Glomerular endothelial cell (primary cell): Measurements from ENCODE around the gene KRTAP5-11. TPM values are rescaled to one million over a fixed set of nuclear protein-coding genes. Genes with fewer than 3 reads are reported as not detected.
"Not testable (repeated sequence)": the region's sequence is repeated elsewhere in the genome, so short reads cannot be mapped to it uniquely, and the experiment has no call there.

ENCODE experiments used
- DNase-seq: peaks from one replicate; pipeline ENCODE4 v3.0.0-alpha.2; 2011; ENCODE audit warnings: low read depth, low spot score; ENCODE audit errors: extremely low read depth
- total RNA-seq: library from RNA; depleted of rRNA; stranded (reverse); fragments of >200 nt; gene quantifications from 2 replicates; pipeline ENCODE4 v1.2.3, GENCODE V29; 2015

Gene KRTAP5-11
- total RNA-seq, 1 donor from 2014 or later, result not detected

DNA sequence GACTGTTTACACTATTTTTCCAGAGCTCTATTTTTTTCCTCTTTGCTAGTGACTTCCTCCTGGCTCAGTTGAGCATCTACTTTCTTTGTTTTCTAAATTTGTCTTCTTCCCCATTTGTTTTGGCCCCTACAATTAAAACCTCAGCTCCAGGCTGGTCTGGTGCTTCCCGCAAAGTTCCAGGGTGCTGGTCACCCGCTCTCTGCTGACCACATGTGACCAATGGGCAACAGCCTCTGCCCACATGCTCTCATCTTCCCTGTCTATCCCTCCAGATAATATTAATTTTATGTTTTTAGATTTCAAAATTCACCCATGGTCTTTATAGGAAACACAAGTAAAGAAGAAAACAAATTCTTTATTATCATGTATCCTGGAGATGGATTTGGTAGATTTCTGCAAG lies 294 bp upstream of the KRTAP5-11 start:
- DNase-seq, result not testable (repeated sequence)

- no peak for DNase-seq
Observed at GRCh38 chr11:71581826-71582225, 849 bp downstream of the KRTAP5-11 start.

GRCh38 chr11:71580057-71581003 lies 2.3 kb downstream of the KRTAP5-11 start:
- DNase-seq, result peak; percentile 52

GRCh38 chr11:71579513-71579912 lies 3.2 kb downstream of the KRTAP5-11 start:
- DNase-seq, result not testable (repeated sequence)

DNA sequence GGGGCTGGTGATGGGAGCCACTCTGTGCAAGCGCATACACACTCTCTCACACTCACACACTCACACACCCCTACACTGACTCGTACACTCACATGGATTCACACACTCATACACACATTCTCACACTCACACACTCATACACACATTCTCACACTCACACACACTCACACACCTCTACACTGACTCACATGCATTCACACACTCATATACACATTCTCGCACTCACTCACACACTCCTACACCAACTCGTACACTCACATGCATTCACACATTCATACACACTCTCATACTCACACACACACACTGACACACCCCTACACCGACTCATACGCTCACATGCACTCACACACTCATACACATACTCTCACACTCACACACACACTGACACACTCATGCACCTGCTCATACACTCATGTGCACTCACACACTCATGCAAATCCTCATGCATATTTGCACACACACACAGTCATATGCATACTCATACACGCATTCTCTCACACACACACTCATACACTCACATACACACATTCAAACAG lies 5.1 kb downstream of the KRTAP5-11 start:
- no peak for DNase-seq

DNA sequence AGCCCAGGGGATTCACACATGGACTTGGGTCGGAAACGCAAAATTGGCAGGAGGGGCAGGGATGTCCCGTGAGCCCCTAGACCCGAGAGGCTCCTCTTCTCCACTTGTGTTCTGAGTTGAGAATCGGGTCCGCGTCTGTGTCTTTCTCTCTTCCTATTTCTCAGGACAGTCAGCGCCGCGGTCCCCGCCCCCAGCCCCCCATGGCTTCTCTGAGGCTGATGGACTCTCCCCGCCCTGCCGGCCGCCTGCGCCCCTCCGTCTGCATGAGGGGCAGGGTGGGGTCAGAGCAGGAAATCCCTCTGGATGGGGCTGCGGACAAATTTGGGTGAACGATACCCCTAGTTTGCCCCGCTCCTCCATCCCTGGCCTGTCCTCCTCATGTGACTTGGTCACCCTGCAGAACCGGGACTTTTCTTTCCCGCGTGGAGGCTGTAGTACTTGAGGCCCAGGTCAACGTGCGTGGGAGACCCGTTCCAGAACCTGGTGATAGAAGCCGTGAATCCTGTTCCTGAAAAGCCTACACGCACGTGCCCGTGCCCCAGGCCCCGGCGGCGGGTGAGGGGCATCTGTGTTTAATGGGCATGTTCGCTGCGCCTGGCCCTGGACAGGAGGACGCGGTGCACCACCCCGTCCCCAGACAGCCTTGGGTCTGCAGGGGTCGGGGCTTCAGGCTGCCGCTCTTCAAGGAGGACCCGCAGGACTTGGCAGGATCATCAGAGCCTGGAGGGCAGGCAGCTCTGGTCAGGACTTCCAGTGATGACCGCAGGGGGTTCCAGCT lies 5.8 kb downstream of the KRTAP5-11 start:
- DNase-seq, result not testable (repeated sequence)

DNA sequence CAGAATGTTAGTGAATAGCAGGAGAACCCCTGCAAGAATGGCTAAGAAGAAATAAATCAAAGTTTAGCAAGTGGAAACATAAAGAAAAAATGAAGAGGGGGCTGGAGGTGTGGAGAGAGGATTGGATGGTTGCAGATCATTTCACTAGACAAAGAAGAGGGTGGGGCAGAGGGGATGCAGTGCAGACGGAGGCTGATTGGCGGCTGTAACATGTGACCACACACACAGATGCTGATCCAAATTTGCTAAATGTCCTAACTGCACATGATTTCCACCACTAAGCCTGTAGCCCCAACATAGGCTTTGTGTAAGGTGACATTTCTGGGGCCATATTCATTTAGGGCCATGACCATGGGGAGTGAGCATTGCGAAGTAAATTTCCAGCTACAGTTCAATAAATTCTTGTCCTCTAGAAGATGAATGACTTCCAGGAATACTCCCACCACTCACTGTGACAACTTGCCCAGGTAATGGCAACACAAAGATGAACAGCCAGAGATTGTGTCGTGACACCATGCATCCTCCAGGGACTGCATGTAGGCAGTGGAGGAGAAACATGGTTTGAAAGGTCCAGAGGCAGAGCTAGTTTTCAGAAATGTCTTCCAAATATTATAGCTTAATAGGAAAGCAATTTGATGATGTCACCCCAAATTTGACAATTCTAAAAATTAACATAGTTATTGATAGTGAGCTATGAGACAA lies 6.8 kb downstream of the KRTAP5-11 start:
- no peak for DNase-seq

- no peak for DNase-seq
Observed at GRCh38 chr11:71574418-71574817, 8.3 kb downstream of the KRTAP5-11 start.

DNA sequence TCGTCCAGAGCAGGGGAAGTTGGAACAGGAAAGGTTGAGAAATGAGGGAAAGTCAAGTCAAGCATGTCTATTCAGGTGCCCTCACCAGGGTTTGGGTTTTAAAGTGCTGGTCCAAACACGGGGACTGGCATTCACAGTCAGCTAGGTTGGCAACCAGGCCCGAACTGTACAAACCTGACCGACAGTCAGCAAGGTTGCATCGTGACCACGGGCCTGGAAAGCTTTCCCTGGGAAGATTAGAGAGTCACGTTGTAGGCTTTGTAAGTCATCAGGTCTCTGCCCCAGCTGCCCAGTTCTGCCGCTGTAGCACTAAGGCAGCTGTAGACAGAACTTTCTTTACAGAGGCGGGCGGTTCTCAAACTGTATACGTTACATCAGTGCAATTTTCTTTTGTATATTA lies 9.9 kb downstream of the KRTAP5-11 start:
- DNase-seq, result no peak

- not testable (repeated sequence) for DNase-seq
Observed at GRCh38 chr11:71571101-71571850, 11.4 kb downstream of the KRTAP5-11 start.

GRCh38 chr11:71568704-71569349 lies 13.8 kb downstream of the KRTAP5-11 start:
- no peak for DNase-seq

- DNase-seq, result not testable (repeated sequence)
Observed at GRCh38 chr11:71567633-71568032, 15.0 kb downstream of the KRTAP5-11 start.

DNA sequence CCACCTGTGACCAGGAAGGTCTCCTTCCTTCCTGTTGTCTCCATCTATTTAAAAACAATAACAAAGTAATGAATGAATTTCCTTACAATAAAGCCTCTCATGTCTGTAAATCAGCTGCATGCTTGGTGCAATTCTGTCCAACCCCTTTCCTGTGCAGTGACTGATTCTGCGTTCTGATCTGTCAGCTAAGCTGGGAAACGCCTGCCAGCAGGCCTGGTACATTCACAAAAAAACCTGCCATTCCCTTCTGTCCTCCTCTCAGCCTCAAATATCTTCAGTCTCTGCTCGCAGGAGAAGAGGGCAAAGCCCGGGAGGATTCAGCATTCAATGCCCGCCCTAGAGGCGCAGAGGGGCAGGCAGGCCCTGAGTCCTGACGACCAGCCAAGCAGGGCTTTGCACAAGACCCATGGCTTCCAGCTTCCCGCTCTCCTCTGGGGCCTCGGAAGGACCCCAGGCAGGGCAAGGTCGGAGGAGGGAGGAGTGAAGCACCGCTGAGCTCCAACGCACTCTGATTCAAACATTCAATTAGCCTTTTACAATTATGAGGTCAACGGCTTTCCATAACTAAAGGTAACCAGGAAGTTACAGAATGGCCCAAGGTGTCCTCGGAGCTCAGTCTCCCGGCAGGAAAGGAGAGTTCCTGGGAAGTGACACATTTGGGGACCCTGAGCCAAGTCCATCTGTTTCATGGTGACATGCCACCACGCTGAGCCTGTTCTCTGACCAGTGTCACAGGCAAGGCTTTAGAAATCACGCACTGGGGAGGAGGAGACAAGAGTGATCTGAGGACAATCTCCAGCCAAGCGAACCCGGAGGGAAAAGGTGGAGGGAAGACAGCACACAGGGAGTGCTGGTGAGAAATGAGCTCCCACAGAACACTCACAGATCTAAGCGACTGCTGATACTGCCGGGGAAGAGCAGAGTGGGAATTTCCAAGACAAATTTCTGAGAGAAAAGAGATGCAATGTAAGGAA lies 15.8 kb downstream of the KRTAP5-11 start:
- not testable (repeated sequence) for DNase-seq

- no peak for DNase-seq
Observed at GRCh38 chr11:71566081-71566620, 16.5 kb downstream of the KRTAP5-11 start.

DNA sequence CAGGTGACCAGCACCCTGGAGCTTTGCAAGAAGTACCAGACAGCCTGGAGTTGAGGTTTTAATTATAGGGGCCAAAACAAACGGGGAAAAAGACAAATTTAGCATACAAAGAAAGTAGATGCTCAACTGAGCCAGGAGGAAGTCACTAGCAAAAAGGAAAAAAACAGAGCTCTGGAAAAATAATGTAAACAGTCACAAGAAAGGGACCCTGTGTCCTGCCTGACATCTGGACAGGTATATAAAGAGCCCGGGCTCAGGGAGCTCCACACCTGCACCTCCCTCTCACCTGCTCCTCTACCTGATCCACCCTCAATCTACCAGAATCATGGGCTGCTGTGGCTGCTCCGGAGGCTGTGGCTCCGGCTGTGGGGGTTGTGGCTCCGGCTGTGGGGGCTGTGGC lies 17.4 kb downstream of the KRTAP5-11 start, which contains the start of gene KRTAP5-10:
Gene KRTAP5-10, plus strand, starts transcription at position 301 of the 400 bp plus-strand sequence. Its CDS starts 25 bp downstream, at position 326.
- DNase-seq, result no peak

DNA sequence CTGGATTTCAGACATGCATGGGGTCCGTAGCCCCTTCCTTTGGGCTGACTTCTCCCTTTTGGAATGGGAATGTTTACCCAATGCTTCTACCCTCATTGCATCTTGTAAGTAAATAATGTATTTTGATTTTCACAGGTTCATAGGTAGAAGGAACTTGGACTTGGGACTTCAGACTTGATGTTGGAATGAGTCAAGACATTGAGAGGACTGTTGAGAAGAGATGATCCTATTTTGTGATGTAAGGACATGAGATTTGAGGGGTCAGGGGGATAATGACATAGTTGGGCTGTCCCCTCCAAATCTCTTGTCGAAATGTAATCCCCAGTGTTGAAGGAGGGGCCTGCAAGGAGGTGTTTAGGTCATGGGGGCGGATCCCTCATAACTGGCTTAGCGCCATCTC lies 18.2 kb downstream of the KRTAP5-11 start:
- DNase-seq, result no peak

DNA sequence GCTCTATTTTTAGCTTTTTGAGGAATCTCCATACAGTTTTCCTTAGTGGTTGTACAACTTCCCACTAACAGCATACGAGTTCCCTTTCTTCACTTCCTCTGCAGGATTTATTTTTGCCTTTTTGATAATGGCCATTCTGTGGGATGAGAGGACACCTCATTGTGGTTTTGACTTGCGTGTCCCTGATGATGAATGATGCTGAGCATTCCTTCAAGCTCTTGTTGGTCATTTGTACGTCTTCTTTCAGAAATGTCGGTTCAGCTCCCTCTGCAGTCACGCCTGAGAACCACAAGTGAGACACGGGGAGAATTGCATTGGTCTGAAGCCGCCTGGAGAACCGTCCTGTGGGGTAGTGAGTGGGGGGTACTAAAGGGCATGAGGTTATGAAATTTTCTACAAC lies 19.3 kb downstream of the KRTAP5-11 start:
- DNase-seq, result peak; percentile 36

DNA sequence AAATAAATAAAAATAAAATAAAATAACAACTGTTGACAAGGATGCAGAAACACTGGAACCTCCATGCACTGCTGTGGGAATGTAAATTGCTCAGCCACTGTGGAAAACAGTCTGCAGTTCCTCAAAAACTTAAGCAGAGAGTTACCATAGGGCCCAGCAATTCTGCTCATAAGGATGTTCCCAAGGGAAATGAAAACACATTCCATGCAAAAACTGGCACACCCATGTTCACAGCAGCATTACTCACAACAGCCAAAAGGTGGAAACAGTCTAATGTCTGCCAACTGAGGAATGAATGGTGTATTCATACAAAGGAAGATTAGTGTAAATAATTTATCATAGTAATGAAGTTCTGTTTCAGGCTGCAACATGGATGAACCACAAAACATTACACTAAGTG lies 20.6 kb downstream of the KRTAP5-11 start:
- no peak for DNase-seq
